ENCODE data around the gene CENPP. TPM values are rescaled to one million over a fixed set of nuclear protein-coding genes. Genes with fewer than 3 reads are reported as not detected.

Gene CENPP
- total RNA-seq, 1 donor from 2014 or later = 5.7 TPM

DNA sequence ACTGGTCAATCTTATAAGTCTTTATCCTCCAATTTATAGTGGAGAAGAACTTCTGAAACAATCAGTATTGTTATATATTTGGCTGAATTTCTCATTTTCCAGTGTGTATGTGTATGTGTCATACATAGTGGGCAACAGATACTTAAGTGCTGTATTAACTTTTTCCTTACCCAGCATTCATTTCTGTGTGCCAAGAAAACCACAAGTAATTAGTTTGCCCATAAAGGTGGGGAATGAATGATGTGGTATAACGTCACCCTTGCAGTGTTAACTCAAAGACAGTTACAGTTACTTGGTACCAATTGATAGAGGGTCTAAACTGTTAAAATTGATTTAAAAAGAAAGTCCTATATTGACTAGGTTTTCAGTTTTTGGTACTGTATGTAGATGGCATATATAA, 76.6 kb downstream of the CENPP start:
- H3K27ac Mint-ChIP-seq (ENCODE audit: unreplicated experiment) = no peak overlapping the region
- TF ChIP-seq CTCF (IDR thresholded peaks at IDR 0.05; ENCODE audit: partially characterized antibody, unreplicated experiment) = no peak
- no peaks in the 10 kb centered on the region for H3K36me3 Mint-ChIP-seq (ENCODE audit: unreplicated experiment)
- no peak overlapping the region for H3K4me3 Mint-ChIP-seq (ENCODE audit: unreplicated experiment)
- peaks cover 1% of the 10 kb centered on the region for H3K9me3 Mint-ChIP-seq (ENCODE audit: unreplicated experiment)
- no peaks in the 10 kb centered on the region for H3K27me3 Mint-ChIP-seq (ENCODE audit: unreplicated experiment)
- H3K4me1 Mint-ChIP-seq (ENCODE audit: low read depth, unreplicated experiment) = no peaks in the 10 kb centered on the region
- no peak for DNase-seq

GRCh38 chr9:92402826-92403745, 77.3 kb downstream of the CENPP start:
- Mint-ChIP-seq H3K4me3 (ENCODE audit: unreplicated experiment) (no peak overlapping the region), H3K36me3 (ENCODE audit: unreplicated experiment) (no peaks in the 10 kb centered on the region), H3K27me3 (ENCODE audit: unreplicated experiment) (no peaks in the 10 kb centered on the region), H3K9me3 (ENCODE audit: unreplicated experiment) (peaks cover 1% of the 10 kb centered on the region), H3K27ac (ENCODE audit: unreplicated experiment) (no peak overlapping the region), H3K4me1 (ENCODE audit: low read depth, unreplicated experiment) (no peaks in the 10 kb centered on the region)
- DNase-seq = no peak
- TF ChIP-seq CTCF (IDR thresholded peaks at IDR 0.05; ENCODE audit: partially characterized antibody, unreplicated experiment) = no peak

DNA sequence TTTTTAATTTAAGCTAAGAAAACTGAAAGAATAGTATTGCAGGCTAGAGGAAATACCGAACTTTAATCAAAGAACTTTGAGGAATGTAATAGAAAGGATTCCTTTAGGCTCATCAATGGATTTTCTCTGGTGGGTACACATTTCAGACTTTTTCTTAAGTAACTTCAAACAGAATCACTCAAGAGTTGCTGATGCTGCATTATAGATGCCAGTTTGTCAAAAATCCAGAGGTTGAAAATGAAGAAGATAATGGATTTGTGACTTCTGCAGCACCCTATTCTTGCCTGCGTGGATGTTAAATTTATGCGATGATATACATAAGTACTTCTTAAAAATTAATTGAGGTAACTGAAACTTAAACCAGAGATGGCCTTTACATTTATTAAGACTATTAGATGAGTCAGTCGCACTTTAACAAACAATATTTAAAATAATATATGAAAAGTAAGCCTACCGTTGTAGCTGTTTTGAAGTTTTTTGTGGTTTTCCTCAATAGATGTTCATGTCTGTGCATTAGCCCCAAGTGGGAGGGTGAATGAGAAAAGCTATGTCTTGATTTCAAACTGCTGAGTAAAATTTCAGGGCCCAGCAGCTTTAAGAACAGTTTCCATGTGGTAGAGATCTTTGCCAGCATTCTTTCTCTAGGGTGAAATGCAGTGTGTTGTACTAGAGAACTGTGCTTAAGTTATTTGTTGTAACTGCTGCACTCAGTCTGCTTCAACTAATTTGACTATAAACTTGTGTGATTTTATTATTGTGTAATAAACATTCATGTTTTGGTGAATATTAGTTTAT, 78.5 kb downstream of the CENPP start, which contains the start of gene OGN:
TSS of gene OGN (minus strand) at position 537 of the 795 bp plus-strand sequence. CDS start 1,171 bp downstream, outside the sequence.
- no peaks in the 10 kb centered on the region for H3K36me3 Mint-ChIP-seq (ENCODE audit: unreplicated experiment)
- no peaks in the 10 kb centered on the region for H3K9me3 Mint-ChIP-seq (ENCODE audit: unreplicated experiment)
- H3K27ac Mint-ChIP-seq (ENCODE audit: unreplicated experiment) = no peak within 1 kb of the TSS
- no peak within 1 kb of the TSS for H3K4me3 Mint-ChIP-seq (ENCODE audit: unreplicated experiment)
- TF ChIP-seq CTCF (IDR thresholded peaks at IDR 0.05; ENCODE audit: partially characterized antibody, unreplicated experiment) = no peak
- DNase-seq = no peak
- H3K27me3 Mint-ChIP-seq (ENCODE audit: unreplicated experiment) = no peaks in the 10 kb centered on the region
- no peaks in the 10 kb centered on the region for H3K4me1 Mint-ChIP-seq (ENCODE audit: low read depth, unreplicated experiment)

GRCh38 chr9:92405818-92406217, 80.1 kb downstream of the CENPP start:
- no peaks in the 10 kb centered on the region for H3K36me3 Mint-ChIP-seq (ENCODE audit: unreplicated experiment)
- no peak for DNase-seq
- no peak overlapping the region for H3K27ac Mint-ChIP-seq (ENCODE audit: unreplicated experiment)
- TF ChIP-seq CTCF (IDR thresholded peaks at IDR 0.05; ENCODE audit: partially characterized antibody, unreplicated experiment) = no peak
- H3K27me3 Mint-ChIP-seq (ENCODE audit: unreplicated experiment) = no peaks in the 10 kb centered on the region
- no peak overlapping the region for H3K4me3 Mint-ChIP-seq (ENCODE audit: unreplicated experiment)
- H3K9me3 Mint-ChIP-seq (ENCODE audit: unreplicated experiment) = no peaks in the 10 kb centered on the region
- no peaks in the 10 kb centered on the region for H3K4me1 Mint-ChIP-seq (ENCODE audit: low read depth, unreplicated experiment)
